ENCODE results near the gene LCE1C.

LCE1C gene

GRCh38 chr1:152786077-152786476, 20.4 kb downstream of the LCE1C start, which contains the start of gene LCE1E:
TSS of gene LCE1E (plus strand) at chr1:152786257. CDS start at chr1:152787300, 1,043 bp downstream.
- H3K4me3 ChIP-seq (ENCODE audit: low read depth, low read length): no peak within 1 kb of the TSS
- no peak for TF ChIP-seq CTCF (IDR thresholded peaks at IDR 0.05; ENCODE audit: low read depth, low read length)
- no peak for DNase-seq (ENCODE audit: low read depth, low spot score)
- in situ Hi-C loops (cut with HindIII; ENCODE audit: low sequenced_read_pairs): no loop called here

GRCh38 chr1:152783095-152783494, 23.4 kb downstream of the LCE1C start:
- no peak overlapping the region for H3K4me3 ChIP-seq (ENCODE audit: low read depth, low read length)
- DNase-seq (ENCODE audit: low read depth, low spot score): no peak
- in situ Hi-C loops (cut with HindIII; ENCODE audit: low sequenced_read_pairs): no loop called here
- no peak for TF ChIP-seq CTCF (IDR thresholded peaks at IDR 0.05; ENCODE audit: low read depth, low read length)

DNA sequence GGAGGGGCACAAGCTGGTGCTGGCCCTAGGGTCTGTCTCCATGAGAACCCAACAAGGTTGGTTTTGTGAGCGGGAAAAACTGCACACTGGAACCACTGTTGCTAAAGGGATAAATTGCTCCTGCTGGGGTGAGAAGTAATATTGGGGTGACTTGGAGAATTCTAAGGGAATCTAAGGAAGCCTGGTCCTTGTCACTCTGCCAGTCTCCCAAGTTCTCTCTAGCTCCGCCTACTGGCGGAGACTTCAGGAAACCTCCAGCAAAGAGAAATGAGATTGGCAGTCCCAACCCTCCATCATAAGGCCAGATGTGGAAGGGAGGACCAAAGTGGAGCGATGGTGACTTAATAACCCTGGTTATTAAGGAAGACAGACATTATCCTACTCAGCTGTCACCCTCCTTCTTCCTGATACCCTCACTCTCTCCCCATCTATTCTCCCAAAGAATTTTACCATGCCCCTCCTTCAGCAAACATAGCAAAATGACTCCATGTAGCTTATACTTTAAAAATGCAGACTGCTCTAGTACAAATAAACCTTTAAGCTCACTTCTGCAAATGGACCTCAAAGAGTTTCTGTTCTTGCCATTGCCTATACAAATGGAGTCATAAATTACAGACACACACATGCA, 28.8 kb downstream of the LCE1C start:
- TF ChIP-seq CTCF (IDR thresholded peaks at IDR 0.05; ENCODE audit: low read depth, low read length): peak; percentile 17
- DNase-seq (ENCODE audit: low read depth, low spot score): no peak
- in situ Hi-C loops (cut with HindIII; ENCODE audit: low sequenced_read_pairs): no loop called here
- H3K4me3 ChIP-seq (ENCODE audit: low read depth, low read length): no peak overlapping the region

DNA sequence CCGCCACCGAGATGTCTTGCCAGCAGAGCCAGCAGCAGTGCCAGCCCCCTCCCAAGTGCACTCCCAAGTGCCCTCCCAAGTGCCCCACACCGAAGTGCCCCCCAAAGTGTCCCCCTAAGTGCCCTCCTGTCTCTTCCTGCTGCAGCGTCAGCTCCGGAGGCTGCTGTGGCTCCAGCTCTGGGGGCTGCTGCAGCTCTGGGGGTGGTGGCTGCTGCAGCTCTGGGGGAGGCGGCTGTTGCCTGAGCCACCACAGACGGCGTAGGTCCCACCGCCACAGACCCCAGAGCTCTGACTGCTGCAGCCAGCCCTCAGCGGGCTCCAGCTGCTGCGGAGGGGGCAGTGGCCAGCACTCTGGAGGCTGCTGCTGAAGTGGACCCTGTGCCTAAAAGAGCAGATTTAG, 30.1 kb downstream of the LCE1C start:
- no peak for DNase-seq (ENCODE audit: low read depth, low spot score)
- no peak overlapping the region for H3K4me3 ChIP-seq (ENCODE audit: low read depth, low read length)
- in situ Hi-C loops (cut with HindIII; ENCODE audit: low sequenced_read_pairs): no loop called here
- TF ChIP-seq CTCF (IDR thresholded peaks at IDR 0.05; ENCODE audit: low read depth, low read length): no peak

DNA sequence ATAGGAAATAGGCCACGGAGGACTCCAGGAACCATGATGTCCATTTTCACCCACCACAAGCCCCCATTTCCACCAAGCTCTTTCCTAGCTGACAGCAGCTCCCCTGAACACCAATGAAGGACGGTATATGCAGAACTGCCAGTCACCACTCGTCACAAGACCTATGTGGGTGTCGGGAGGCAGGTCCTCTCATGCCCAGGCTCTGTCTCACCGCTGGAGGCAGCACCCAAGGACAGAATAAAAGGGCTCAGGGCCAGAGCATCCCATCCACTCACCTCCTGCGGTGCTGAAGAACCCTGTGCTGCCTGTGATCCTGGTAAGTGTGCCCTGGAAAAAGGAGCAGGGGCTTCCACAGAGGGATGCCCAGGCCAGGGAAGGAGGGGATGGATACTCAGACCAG, 31.6 kb downstream of the LCE1C start, which contains the start of gene LCE1F:
LCE1F (plus strand) TSS at position 266 of the 400 bp plus-strand sequence. CDS start 1,232 bp downstream, outside the sequence.
- no peak within 1 kb of the TSS for H3K4me3 ChIP-seq (ENCODE audit: low read depth, low read length)
- no peak for TF ChIP-seq CTCF (IDR thresholded peaks at IDR 0.05; ENCODE audit: low read depth, low read length)
- no peak for DNase-seq (ENCODE audit: low read depth, low spot score)
- in situ Hi-C loops (cut with HindIII; ENCODE audit: low sequenced_read_pairs): no loop called here

DNA sequence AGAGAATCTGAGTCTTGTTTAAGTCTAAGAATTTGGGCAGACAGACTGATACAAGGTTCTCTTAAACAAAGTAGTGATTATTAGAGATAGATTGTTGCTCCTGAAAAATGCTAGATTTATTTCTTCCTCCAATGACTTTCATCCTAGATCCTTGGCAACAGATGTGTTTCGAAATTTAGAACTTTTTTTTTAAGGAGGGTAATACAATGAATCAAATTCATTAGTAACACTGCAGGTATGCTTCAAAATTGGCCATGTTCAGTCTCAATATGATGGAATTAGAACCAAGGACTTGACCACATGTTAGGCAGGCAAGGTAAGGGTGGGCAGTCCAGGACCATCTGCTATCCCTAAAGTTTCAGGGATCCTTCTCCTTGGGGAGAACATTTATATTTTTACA, 36.0 kb downstream of the LCE1C start:
- in situ Hi-C loops (cut with HindIII; ENCODE audit: low sequenced_read_pairs): no loop called here
- no peak overlapping the region for H3K4me3 ChIP-seq (ENCODE audit: low read depth, low read length)
- no peak for DNase-seq (ENCODE audit: low read depth, low spot score)
- no peak for TF ChIP-seq CTCF (IDR thresholded peaks at IDR 0.05; ENCODE audit: low read depth, low read length)

All from astrocyte of the spinal cord (primary cell).